Mammary epithelial cell (primary cell): ENCODE data around the gene MUC5AC.

ENCODE experiments used
- CTCF ChIP-seq, 2 donors: IDR thresholded peaks in 1 of 2; conservative IDR thresholded peaks in 1 of 2; 2 replicates each; pipeline ENCODE4 v1.5.1; 2011 to 2012; ENCODE audit warnings: inconsistent platforms in 2 of 2, low read length in 2 of 2, mild to moderate bottlenecking in 2 of 2, control low read depth in 1 of 2, low read depth in 1 of 2; ENCODE audit not compliant: insufficient read depth in 1 of 2; ENCODE audit errors: extremely low read depth in 1 of 2
- EZH2 ChIP-seq: IDR thresholded peaks from 2 replicates; pipeline ENCODE4 v1.6.1; 2012; ENCODE audit warnings: low read length, inconsistent platforms, borderline replicate concordance

- TF ChIP-seq CTCF (conservative IDR thresholded peaks at IDR 0.05 in 1 of 2, IDR thresholded peaks at IDR 0.05 in 1 of 2; ENCODE audit: extremely low read depth in 1 of 2, insufficient read depth in 1 of 2, low read depth in 1 of 2, low read length in 2 of 2) (no peak), EZH2 (no peak)
Observed at GRCh38 chr11:1208394-1209261, 50.9 kb downstream of the MUC5AC start.
